Neural cell (in vitro differentiated cells): ENCODE measurements around the gene TMEM259. TPM values are rescaled to one million over a fixed set of nuclear protein-coding genes. Genes with fewer than 3 reads are reported as not detected.

Source experiments
- H2AFZ ChIP-seq: fragments of 200-600, 300-800 bp; sonication (generic), shearing (Covaris generic); 2 replicates; pipeline ENCODE4 v1.6.0; 2014; ENCODE audit warnings: low read depth, mild to moderate bottlenecking, antibody characterized with exemption, low read length, moderate library complexity
- H3F3A ChIP-seq: fragments of 200-600 bp; shearing (Covaris generic); 2 replicates; pipeline ENCODE4 v1.6.1; 2016; ENCODE audit warnings: mild to moderate bottlenecking, moderate library complexity, mixed read lengths, antibody characterized with exemption, low read length; ENCODE audit not compliant: insufficient read depth, poor library complexity, severe bottlenecking
- H3K27ac ChIP-seq: fragments of 200-600, 300-800 bp; sonication (generic), shearing (Covaris generic); 2 replicates; pipeline ENCODE4 v1.5.1; 2014; ENCODE audit warnings: mild to moderate bottlenecking, low read length, moderate library complexity
- H3K27me3 ChIP-seq: fragments of 300-800, 200-600 bp; sonication (generic), shearing (Covaris generic); 2 replicates; pipeline ENCODE4 v1.6.0; 2014; ENCODE audit warnings: mild to moderate bottlenecking, low read depth, low read length, moderate library complexity; ENCODE audit not compliant: insufficient read depth
- H3K36me3 ChIP-seq: fragments of 300-800, 200-600 bp; sonication (generic), shearing (Covaris generic); 2 replicates; pipeline ENCODE4 v1.5.1; 2014; ENCODE audit warnings: mild to moderate bottlenecking, antibody characterized with exemption, low read length, moderate library complexity; ENCODE audit not compliant: insufficient read depth
- H3K4me2 ChIP-seq: fragments of 300-800, 200-600 bp; sonication (generic), shearing (Covaris generic); 2 replicates; pipeline ENCODE4 v1.6.0; 2014; ENCODE audit warnings: mild to moderate bottlenecking, low read length
- H3K4me3 ChIP-seq: fragments of 300-800, 200-600 bp; sonication (generic), shearing (Covaris generic); 2 replicates; pipeline ENCODE4 v1.5.1; 2014; ENCODE audit warnings: mild to moderate bottlenecking, low read length, moderate library complexity
- H3K79me2 ChIP-seq: fragments of 200-600 bp; shearing (Covaris generic); replicated peaks from 2 replicates; pipeline ENCODE4 v1.6.0; 2014; ENCODE audit warnings: mild to moderate bottlenecking, low read length, moderate library complexity; ENCODE audit not compliant: insufficient read depth
- H3K9ac ChIP-seq: fragments of 300-800, 200-600 bp; sonication (generic), shearing (Covaris generic); 2 replicates; pipeline ENCODE4 v1.6.1; 2016; ENCODE audit warnings: mild to moderate bottlenecking, low read length, mixed read lengths
- H3K9me2 ChIP-seq: fragments of 200-600 bp; shearing (Covaris generic); 2 replicates; pipeline ENCODE4 v1.6.1; 2016; ENCODE audit warnings: mild to moderate bottlenecking, low read length, mixed read lengths; ENCODE audit not compliant: insufficient read depth
- H3K9me3 ChIP-seq: fragments of 200-600, 300-800 bp; sonication (generic), shearing (Covaris generic); 2 replicates; pipeline ENCODE4 v1.6.1; 2016; ENCODE audit warnings: mild to moderate bottlenecking, mixed run types, low read length, moderate library complexity, mixed read lengths
- H4K20me1 ChIP-seq: fragments of 200-600 bp; shearing (Covaris generic); 2 replicates; pipeline ENCODE4 v1.6.1; 2016; ENCODE audit warnings: mild to moderate bottlenecking, mixed run types; ENCODE audit not compliant: insufficient read depth
- EP300 ChIP-seq: fragments of 450-650 bp; conservative IDR thresholded peaks from 2 replicates; pipeline ENCODE4 v1.6.1; 2014; ENCODE audit warnings: antibody characterized with exemption, mild to moderate bottlenecking, moderate library complexity; ENCODE audit not compliant: poor library complexity, severe bottlenecking
- EZH2 ChIP-seq: fragments of 200-600, 300-800 bp; shearing (Covaris generic), sonication (generic); IDR thresholded peaks from 2 replicates; pipeline ENCODE4 v1.6.1; 2014; ENCODE audit warnings: antibody characterized with exemption, low read length, borderline replicate concordance, mild to moderate bottlenecking; ENCODE audit not compliant: insufficient read depth, poor library complexity, severe bottlenecking
- MXI1 ChIP-seq: fragments of 450-650 bp; conservative IDR thresholded peaks from 2 replicates; pipeline ENCODE4 v1.6.1; 2014; ENCODE audit warnings: antibody characterized with exemption, mild to moderate bottlenecking; ENCODE audit not compliant: poor library complexity, severe bottlenecking
- POLR2AphosphoS5 ChIP-seq: IDR thresholded peaks from 2 replicates; pipeline ENCODE4 v1.6.1; 2012
- RAD21 ChIP-seq: fragments of 450-650 bp; conservative IDR thresholded peaks from 2 replicates; pipeline ENCODE4 v1.6.1; 2014; ENCODE audit warnings: antibody characterized with exemption, mild to moderate bottlenecking, moderate library complexity
- SMC3 ChIP-seq: fragments of 450-650 bp; conservative IDR thresholded peaks from 2 replicates; pipeline ENCODE4 v1.6.1; 2014; ENCODE audit warnings: antibody characterized with exemption, mild to moderate bottlenecking, moderate library complexity; ENCODE audit not compliant: poor library complexity
- TAF1 ChIP-seq: IDR thresholded peaks from 2 replicates; pipeline ENCODE4 v1.6.1; 2012; ENCODE audit warnings: low read depth
- polyA plus RNA-seq: library from polyadenylated mRNA; depleted of rRNA; stranded (reverse); fragments of >200 nt; gene quantifications from 2 replicates; pipeline ENCODE4 v1.2.3, GENCODE V29; 2014
- TF ChIP-seq, protein P1 (sequence below): IDR thresholded peaks from 2 replicates; pipeline ENCODE4 v1.6.1; 2012; ENCODE audit warnings: borderline replicate concordance
- TF ChIP-seq, protein P2 (sequence below): fragments of 450-650 bp; IDR thresholded peaks from 2 replicates; pipeline ENCODE4 v1.5.1; 2014; ENCODE audit warnings: antibody characterized with exemption, mild to moderate bottlenecking, moderate library complexity; ENCODE audit not compliant: poor library complexity, severe bottlenecking

Gene TMEM259
- polyA plus RNA-seq, 1 donor from 2014 or later: 176 TPM

GRCh38 chr19:999379-999719, 21.6 kb downstream of the TMEM259 start:
- Histone ChIP-seq H3K79me2 (no peaks in the 10 kb centered on the region), H3K9me3 (no peaks in the 10 kb centered on the region), H3K36me3 (no peaks in the 10 kb centered on the region), H3K9me2 (no peaks in the 10 kb centered on the region), H2AFZ (no peak overlapping the region), H4K20me1 (no peaks in the 10 kb centered on the region), H3K9ac (no peak overlapping the region), H3K4me2 (no peak overlapping the region), H3K4me3 (no peak overlapping the region), H3F3A (no peaks in the 10 kb centered on the region), H3K27ac (no peak overlapping the region), H3K27me3 (peaks cover 25% of the 10 kb centered on the region)
- TF ChIP-seq SMC3 (no peak), RAD21 (no peak), MXI1 (no peak), EZH2 (no peak), POLR2AphosphoS5 (no peak), TAF1 (no peak), EP300 (no peak)
- TF ChIP-seq, protein P1, sequence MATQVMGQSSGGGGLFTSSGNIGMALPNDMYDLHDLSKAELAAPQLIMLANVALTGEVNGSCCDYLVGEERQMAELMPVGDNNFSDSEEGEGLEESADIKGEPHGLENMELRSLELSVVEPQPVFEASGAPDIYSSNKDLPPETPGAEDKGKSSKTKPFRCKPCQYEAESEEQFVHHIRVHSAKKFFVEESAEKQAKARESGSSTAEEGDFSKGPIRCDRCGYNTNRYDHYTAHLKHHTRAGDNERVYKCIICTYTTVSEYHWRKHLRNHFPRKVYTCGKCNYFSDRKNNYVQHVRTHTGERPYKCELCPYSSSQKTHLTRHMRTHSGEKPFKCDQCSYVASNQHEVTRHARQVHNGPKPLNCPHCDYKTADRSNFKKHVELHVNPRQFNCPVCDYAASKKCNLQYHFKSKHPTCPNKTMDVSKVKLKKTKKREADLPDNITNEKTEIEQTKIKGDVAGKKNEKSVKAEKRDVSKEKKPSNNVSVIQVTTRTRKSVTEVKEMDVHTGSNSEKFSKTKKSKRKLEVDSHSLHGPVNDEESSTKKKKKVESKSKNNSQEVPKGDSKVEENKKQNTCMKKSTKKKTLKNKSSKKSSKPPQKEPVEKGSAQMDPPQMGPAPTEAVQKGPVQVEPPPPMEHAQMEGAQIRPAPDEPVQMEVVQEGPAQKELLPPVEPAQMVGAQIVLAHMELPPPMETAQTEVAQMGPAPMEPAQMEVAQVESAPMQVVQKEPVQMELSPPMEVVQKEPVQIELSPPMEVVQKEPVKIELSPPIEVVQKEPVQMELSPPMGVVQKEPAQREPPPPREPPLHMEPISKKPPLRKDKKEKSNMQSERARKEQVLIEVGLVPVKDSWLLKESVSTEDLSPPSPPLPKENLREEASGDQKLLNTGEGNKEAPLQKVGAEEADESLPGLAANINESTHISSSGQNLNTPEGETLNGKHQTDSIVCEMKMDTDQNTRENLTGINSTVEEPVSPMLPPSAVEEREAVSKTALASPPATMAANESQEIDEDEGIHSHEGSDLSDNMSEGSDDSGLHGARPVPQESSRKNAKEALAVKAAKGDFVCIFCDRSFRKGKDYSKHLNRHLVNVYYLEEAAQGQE: no peak
- TF ChIP-seq, protein P2, sequence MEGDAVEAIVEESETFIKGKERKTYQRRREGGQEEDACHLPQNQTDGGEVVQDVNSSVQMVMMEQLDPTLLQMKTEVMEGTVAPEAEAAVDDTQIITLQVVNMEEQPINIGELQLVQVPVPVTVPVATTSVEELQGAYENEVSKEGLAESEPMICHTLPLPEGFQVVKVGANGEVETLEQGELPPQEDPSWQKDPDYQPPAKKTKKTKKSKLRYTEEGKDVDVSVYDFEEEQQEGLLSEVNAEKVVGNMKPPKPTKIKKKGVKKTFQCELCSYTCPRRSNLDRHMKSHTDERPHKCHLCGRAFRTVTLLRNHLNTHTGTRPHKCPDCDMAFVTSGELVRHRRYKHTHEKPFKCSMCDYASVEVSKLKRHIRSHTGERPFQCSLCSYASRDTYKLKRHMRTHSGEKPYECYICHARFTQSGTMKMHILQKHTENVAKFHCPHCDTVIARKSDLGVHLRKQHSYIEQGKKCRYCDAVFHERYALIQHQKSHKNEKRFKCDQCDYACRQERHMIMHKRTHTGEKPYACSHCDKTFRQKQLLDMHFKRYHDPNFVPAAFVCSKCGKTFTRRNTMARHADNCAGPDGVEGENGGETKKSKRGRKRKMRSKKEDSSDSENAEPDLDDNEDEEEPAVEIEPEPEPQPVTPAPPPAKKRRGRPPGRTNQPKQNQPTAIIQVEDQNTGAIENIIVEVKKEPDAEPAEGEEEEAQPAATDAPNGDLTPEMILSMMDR: no peak

GRCh38 chr19:998064-998463, 22.9 kb downstream of the TMEM259 start:
- no peaks in the 10 kb centered on the region for H3K79me2 ChIP-seq
- no peak overlapping the region for H2AFZ ChIP-seq
- H3K9ac ChIP-seq: no peak overlapping the region
- no peaks in the 10 kb centered on the region for H4K20me1 ChIP-seq
- H3K27me3 ChIP-seq: peaks cover 25% of the 10 kb centered on the region
- H3K4me2 ChIP-seq: no peak overlapping the region
- no peaks in the 10 kb centered on the region for H3K36me3 ChIP-seq
- H3F3A ChIP-seq: no peaks in the 10 kb centered on the region
- H3K9me2 ChIP-seq: no peaks in the 10 kb centered on the region
- no peak overlapping the region for H3K4me3 ChIP-seq
- H3K27ac ChIP-seq: no peak overlapping the region
- no peaks in the 10 kb centered on the region for H3K9me3 ChIP-seq
- TF ChIP-seq TAF1 (no peak), EZH2 (no peak), SMC3 (no peak), MXI1 (no peak), EP300 (no peak)
- TF ChIP-seq, protein P1: no peak
- TF ChIP-seq, protein P2: no peak
